GM06990 (cell line): Measurements from ENCODE around the gene CD81.

Source experiments
- DNase-seq: peaks from one replicate; pipeline ENCODE4 v3.0.0-alpha.2; 2011; ENCODE audit not compliant: insufficient read length; ENCODE audit errors: extremely low read depth
- H3K27me3 ChIP-seq: replicated peaks from 2 replicates; pipeline ENCODE4 v1.6.0; 2011; ENCODE audit warnings: low read length; ENCODE audit not compliant: control insufficient read depth, insufficient read depth
- H3K36me3 ChIP-seq: 2 replicates; pipeline ENCODE4 v1.5.1; 2011; ENCODE audit warnings: low read length; ENCODE audit not compliant: control insufficient read depth, insufficient read depth
- H3K4me3 ChIP-seq: replicated peaks from 2 replicates; pipeline ENCODE4 v1.5.1; 2011; ENCODE audit warnings: low read depth, mild to moderate bottlenecking, control low read depth, low read length
- TF ChIP-seq, protein P1 (sequence below): IDR thresholded peaks from 2 replicates; pipeline ENCODE4 v1.5.1; 2011; ENCODE audit warnings: low read length, control low read depth, mild to moderate bottlenecking, inconsistent platforms; ENCODE audit not compliant: insufficient read depth, poor library complexity, severe bottlenecking

Gene CD81

DNA sequence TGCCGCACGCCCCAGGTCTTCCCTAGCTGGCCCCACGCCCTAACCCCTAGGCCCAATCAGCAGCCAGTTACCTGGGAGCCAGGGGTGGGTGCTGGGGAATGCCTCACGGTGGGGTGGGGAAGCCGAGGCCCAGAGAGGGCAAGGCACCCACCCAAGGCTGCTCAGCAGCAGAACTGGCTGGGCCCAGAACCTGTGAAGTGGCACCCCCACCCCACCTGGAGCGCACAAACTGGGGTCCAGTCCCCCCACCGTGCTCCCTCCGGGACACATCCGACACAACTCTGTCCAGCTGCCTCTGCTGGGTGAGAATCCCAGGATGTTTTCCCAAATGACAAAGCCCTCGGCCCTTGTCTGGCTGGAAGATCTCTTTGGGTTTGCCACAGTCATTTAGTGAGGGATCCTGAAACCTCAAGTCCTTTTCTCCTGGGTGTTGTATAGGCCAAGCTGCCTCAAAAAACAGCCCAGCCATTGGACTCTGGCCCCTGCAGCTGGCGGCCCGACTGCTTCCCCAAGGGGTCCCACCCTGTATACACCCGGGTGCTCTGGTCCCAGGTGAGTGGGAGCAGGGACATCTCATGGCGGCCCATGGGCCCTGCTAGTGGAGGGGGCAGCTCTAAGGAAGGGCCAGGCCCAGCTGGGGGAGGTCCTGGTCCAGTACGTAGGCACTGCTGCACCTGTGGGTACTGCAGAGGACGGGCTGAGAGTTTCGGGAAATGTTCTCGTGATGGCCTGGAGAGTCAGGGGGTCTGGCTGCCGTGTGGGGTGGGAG, 44.3 kb downstream of the CD81 start:
- TF ChIP-seq, protein P1, sequence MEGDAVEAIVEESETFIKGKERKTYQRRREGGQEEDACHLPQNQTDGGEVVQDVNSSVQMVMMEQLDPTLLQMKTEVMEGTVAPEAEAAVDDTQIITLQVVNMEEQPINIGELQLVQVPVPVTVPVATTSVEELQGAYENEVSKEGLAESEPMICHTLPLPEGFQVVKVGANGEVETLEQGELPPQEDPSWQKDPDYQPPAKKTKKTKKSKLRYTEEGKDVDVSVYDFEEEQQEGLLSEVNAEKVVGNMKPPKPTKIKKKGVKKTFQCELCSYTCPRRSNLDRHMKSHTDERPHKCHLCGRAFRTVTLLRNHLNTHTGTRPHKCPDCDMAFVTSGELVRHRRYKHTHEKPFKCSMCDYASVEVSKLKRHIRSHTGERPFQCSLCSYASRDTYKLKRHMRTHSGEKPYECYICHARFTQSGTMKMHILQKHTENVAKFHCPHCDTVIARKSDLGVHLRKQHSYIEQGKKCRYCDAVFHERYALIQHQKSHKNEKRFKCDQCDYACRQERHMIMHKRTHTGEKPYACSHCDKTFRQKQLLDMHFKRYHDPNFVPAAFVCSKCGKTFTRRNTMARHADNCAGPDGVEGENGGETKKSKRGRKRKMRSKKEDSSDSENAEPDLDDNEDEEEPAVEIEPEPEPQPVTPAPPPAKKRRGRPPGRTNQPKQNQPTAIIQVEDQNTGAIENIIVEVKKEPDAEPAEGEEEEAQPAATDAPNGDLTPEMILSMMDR, result no peak
- no peak overlapping the region for H3K4me3 ChIP-seq
- DNase-seq, result no peak
- H3K36me3 ChIP-seq, result no peaks in the 10 kb centered on the region
- no peaks in the 10 kb centered on the region; the same call in 1 of the 2 replicates for H3K27me3 ChIP-seq

DNA sequence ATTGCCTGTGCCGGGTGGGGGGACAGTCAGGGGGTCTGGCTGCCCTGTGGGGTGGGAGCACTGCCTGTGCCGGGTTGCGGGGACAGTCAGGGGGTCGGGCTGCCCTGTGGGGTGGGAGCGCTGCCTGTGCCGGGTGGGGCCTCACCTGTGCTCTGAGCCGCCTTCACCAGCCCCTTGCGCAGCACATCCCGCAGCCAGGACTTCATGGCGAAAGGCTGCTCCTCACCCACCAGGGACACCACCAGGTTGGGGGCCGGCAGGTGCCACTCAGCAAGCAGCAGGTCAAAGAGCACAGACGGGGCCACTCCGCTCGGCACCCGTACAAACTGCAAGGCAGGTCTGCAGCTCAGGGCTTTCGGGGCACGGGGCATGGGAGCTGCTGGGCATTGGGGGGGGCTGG, 44.9 kb downstream of the CD81 start:
- Histone ChIP-seq H3K36me3 (no peaks in the 10 kb centered on the region), H3K27me3 (no peaks in the 10 kb centered on the region; the same call in 1 of the 2 replicates), H3K4me3 (no peak overlapping the region)
- TF ChIP-seq, protein P1, result no peak
- no peak for DNase-seq

DNA sequence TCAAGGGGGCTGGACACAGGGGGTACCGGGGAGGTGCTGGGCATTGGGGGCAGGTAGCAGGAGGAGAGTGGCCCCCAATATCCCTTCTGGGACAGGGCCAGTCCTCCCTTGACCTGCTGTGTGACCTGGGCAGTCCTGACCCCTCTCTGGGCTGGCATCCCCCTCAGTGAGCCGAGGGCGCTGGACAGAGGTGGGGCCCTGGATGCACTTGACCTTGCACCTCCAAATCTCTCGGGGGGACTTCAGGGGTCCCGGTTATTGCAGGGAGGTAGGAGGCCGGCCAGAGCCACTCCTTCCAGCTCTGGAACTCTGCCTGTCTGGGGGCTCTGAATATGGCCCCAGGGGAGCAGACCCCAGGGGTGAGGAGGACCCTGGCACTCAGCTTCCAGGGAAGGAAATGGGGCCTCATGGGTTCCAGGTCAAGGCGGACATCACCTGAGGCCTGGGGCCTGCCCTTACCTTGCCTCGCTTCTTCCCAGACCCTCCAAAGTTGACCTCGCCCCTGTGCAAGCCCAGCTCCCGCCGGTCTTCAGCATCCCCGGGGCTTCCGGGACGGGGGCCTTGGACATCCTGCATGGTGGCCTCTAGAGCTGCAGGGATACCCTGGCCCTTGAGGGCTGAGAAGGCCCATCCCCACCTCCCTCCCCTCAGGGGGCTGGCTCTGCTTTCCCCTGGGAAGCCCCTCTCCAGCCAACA, 45.5 kb downstream of the CD81 start:
- no peak for DNase-seq
- TF ChIP-seq, protein P1, result no peak
- Histone ChIP-seq H3K36me3 (no peaks in the 10 kb centered on the region), H3K27me3 (no peaks in the 10 kb centered on the region; the same call in 1 of the 2 replicates), H3K4me3 (no peak overlapping the region)

DNA sequence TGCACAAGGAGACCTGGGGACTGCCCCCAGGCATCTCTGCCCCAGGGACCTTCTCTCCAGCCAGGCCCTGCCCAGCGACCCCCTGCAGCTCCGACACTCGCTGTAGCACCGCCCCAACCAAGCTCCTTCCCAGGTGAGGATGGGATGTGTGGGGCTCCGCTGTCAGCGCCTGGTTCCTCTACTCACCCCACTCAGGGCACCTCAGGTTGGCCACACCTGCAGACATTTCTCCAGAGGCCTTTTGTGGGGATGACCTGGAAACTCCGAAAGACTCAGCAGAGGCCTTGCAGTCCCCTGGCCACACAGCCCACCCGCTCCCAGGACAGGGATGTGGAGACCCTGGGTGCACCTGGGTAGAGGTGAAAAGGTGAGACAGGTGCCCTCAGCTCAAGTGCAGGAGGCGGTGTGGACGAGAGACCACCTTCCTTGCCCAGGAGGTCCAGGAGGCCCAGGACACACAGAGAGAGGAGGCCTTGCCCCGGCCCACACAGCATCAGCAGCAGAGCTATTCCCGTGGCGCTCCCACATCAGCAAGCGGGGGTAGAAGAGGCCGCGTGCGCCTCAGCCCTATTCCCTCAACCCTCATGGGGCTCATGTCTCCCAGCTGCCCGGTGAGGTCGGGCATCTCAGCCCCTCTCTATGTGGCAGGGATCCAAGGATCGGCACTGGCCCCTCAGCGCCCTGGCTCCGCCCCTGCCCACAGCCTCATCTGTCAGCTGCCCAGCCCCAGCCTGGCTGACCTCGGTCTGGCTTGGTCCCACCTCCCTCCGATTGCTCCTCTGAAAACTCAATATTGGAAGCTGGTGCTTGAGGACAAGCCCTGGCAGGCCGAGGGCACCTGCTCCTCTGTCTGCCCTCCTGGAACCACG, 46.3 kb downstream of the CD81 start:
- H3K36me3 ChIP-seq, result no peaks in the 10 kb centered on the region
- no peaks in the 10 kb centered on the region; the same call in 1 of the 2 replicates for H3K27me3 ChIP-seq
- H3K4me3 ChIP-seq, result no peak overlapping the region
- TF ChIP-seq, protein P1, result no peak
- DNase-seq, result no peak

DNA sequence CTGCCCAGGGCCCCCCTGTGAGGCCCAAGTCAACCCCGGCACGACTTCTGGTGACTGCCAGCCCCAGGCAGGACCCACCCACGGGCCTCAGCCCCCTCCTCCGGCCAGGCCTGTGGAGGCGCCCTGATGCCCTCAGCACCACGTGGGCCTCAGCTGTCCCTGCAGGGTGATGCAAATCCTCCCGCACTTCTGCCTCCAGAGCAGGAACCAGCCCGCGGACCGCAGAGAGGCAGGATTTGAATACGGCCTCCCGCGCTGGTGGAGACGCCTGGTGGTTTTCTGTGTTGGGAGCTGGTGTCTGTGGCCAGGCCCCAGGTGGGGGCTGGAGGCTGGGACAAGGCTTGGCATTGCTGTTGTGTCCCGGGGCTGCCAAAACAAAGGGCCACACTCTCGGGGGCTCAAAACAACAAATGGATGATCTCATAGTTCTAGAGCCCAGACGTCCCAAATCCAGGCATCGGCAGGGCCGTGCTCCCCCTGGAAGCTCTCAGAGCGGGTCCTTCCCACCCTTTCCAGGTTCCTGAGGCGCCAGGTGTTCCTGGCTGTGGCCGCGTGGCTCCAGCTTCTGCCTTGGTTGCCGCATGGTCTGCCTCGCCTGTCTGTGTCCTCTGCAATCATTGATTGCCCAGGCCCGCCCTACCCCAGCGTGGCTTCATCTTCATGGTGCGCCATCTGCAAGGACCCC, 47.8 kb downstream of the CD81 start:
- Histone ChIP-seq H3K36me3 (no peaks in the 10 kb centered on the region), H3K27me3 (no peaks in the 10 kb centered on the region; the same call in 1 of the 2 replicates), H3K4me3 (no peak overlapping the region)
- no peak for DNase-seq
- TF ChIP-seq, protein P1, result no peak
